SU-DHL-6 (cell line): ENCODE results near the gene GRID2.

Experiments
- CTCF ChIP-seq: fragments of 200-600 bp; sonication (generic); IDR thresholded peaks from one replicate; pipeline ENCODE4 v1.5.1; 2017; ENCODE audit warnings: antibody characterized with exemption, mild to moderate bottlenecking, low read length, moderate library complexity; ENCODE audit not compliant: insufficient read depth, poor library complexity, severe bottlenecking
- EZH2phosphoT487 ChIP-seq: fragments of 200-600 bp; sonication (generic), shearing (Covaris generic); conservative IDR thresholded peaks from 2 replicates; pipeline ENCODE4 v1.6.1; 2018; ENCODE audit warnings: mild to moderate bottlenecking, antibody characterized with exemption, low read length, moderate library complexity, mixed read lengths

- TF ChIP-seq CTCF: no peak
- TF ChIP-seq EZH2phosphoT487: no peak
Observed at GRCh38 chr4:93747220-93747619, 1443.5 kb downstream of the GRID2 start.
